ENCODE data around the gene KCNN1.
A peak's percentile ranks its signal among the peaks of the same experiment; 100 is the strongest.
"Not testable (repeated sequence)": the region's sequence is repeated elsewhere in the genome, so short reads cannot be mapped to it uniquely, and the experiment has no call there.

The KCNN1 gene

GRCh38 chr19:18000915-18001776 lies 34.2 kb downstream of the KCNN1 start:
- DNase-seq (ENCODE audit: low read depth in 3 of 3): peak; percentile 67 to 80 (median 79)

- no peak for DNase-seq (ENCODE audit: low read depth in 3 of 3)
These were observed 35.0 kb downstream of the KCNN1 start for GRCh38 chr19:18001777-18002345.

GRCh38 chr19:18002347-18002850 lies 35.5 kb downstream of the KCNN1 start:
- no peak for DNase-seq (ENCODE audit: low read depth in 3 of 3)

- not testable (repeated sequence) for DNase-seq (ENCODE audit: low read depth in 3 of 3)
These were observed 38.8 kb downstream of the KCNN1 start for GRCh38 chr19:18005750-18006149.

- DNase-seq (ENCODE audit: low read depth in 3 of 3): peak; percentile 68 to 74 (median 70)
These were observed 40.4 kb downstream of the KCNN1 start for GRCh38 chr19:18007044-18007916.

GRCh38 chr19:18007917-18008673 lies 41.2 kb downstream of the KCNN1 start, which contains the start of gene ARRDC2:
TSS of gene ARRDC2 (plus strand) at chr19:18008170. CDS start at chr19:18008311, 141 bp downstream.
- DNase-seq (ENCODE audit: low read depth in 3 of 3): peak; percentile 67 to 83 (median 79)

GRCh38 chr19:18008814-18009213 lies 41.9 kb downstream of the KCNN1 start:
- no peak for DNase-seq (ENCODE audit: low read depth in 3 of 3)

GRCh38 chr19:18009412-18010066 lies 42.6 kb downstream of the KCNN1 start:
- no peak for DNase-seq (ENCODE audit: low read depth in 3 of 3)

- no peak for DNase-seq (ENCODE audit: low read depth in 3 of 3)
These were observed 43.2 kb downstream of the KCNN1 start for GRCh38 chr19:18010149-18010548.

GRCh38 chr19:18013210-18014111 lies 46.6 kb downstream of the KCNN1 start:
- no peak for DNase-seq (ENCODE audit: low read depth in 3 of 3)

GRCh38 chr19:18014197-18014596 lies 47.3 kb downstream of the KCNN1 start:
- DNase-seq (ENCODE audit: low read depth in 3 of 3): no peak

- no peak for DNase-seq (ENCODE audit: low read depth in 3 of 3)
These were observed 49.5 kb downstream of the KCNN1 start for GRCh38 chr19:18016209-18016910.

GRCh38 chr19:18017275-18018083 lies 50.6 kb downstream of the KCNN1 start:
- DNase-seq (ENCODE audit: low read depth in 3 of 3): no peak

- DNase-seq (ENCODE audit: low read depth in 3 of 3): no peak
These were observed 53.5 kb downstream of the KCNN1 start for GRCh38 chr19:18020212-18021085.

- DNase-seq (ENCODE audit: low read depth in 3 of 3): peak in 1 of 3 experiments; percentile 60
These were observed 54.3 kb downstream of the KCNN1 start for GRCh38 chr19:18021121-18021755.

GRCh38 chr19:18023622-18024251 lies 56.8 kb downstream of the KCNN1 start:
- peak in 1 of 3 experiments; percentile 39 for DNase-seq (ENCODE audit: low read depth in 3 of 3)
